ENCODE measurements around the gene ANKRD11. TPM values are rescaled to one million over a fixed set of nuclear protein-coding genes. Genes with fewer than 3 reads are reported as not detected.

The ANKRD11 gene
- polyA plus RNA-seq, 1 donor (not counting 4 experiments of a cell fraction or from before 2014, with no cell fraction given): 30.1 TPM

GRCh38 chr16:89376812-89377452 is 113.4 kb downstream of the ANKRD11 start:
- peaks cover 27% of the 10 kb centered on the region for H3K4me1 ChIP-seq (ENCODE audit: control insufficient read depth, extremely low read depth, insufficient read depth, low read length)
- TF ChIP-seq EZH2 (IDR thresholded peaks at IDR 0.05; ENCODE audit: low read length) (no peak), CTCF (optimal IDR thresholded peaks at IDR 0.05 in 1 of 3, IDR thresholded peaks at IDR 0.05 in 1 of 3, conservative IDR thresholded peaks at IDR 0.05 in 1 of 3; ENCODE audit: extremely low read depth in 1 of 3, insufficient read depth in 2 of 3, low read length in 3 of 3) (no peak)
- no peaks in the 10 kb centered on the region for H3K9me1 ChIP-seq (ENCODE audit: control insufficient read depth, extremely low read depth, insufficient read depth, low read length)
- H3K36me3 ChIP-seq (ENCODE audit: control insufficient read depth in 2 of 2, extremely low read depth in 1 of 2, insufficient read depth in 2 of 2, low read length in 2 of 2): peaks cover 0 to 19% of the 10 kb centered on the region in 2 experiments
- no peak overlapping the region for H3K4me2 ChIP-seq (ENCODE audit: control insufficient read depth, extremely low read depth, insufficient read depth, low read depth, low read length)
- dilution Hi-C loops (cut with MboI; ENCODE audit: extremely low pct_ligation_motif_present, low sequenced_read_pairs): no loop called here
- H3K9me3 ChIP-seq (ENCODE audit: control insufficient read depth, low read depth, low read length): no peaks in the 10 kb centered on the region
- no peak overlapping the region for H3K9ac ChIP-seq (ENCODE audit: control insufficient read depth, extremely low read depth, insufficient read depth, low read length)
- H4K20me1 ChIP-seq (ENCODE audit: control insufficient read depth, extremely low read depth, insufficient read depth, low read length): peaks cover 56% of the 10 kb centered on the region
- FAIRE-seq (no peak), DNase-seq (ENCODE audit: low read depth, low spot score) (no peak)
- no peaks in the 10 kb centered on the region for H3K27me3 ChIP-seq (ENCODE audit: control insufficient read depth, extremely low read depth, insufficient read depth, low read length)
- no peak overlapping the region for H3K4me3 ChIP-seq (ENCODE audit: control insufficient read depth in 2 of 3, extremely low read depth in 1 of 3, insufficient read depth in 2 of 3, low read depth in 1 of 3, low read length in 3 of 3)
- no peak overlapping the region for H3K27ac ChIP-seq (ENCODE audit: control insufficient read depth, insufficient read depth, low read length)
- peaks cover 99% of the 10 kb centered on the region for H3K79me2 ChIP-seq (ENCODE audit: control insufficient read depth, insufficient read depth, low read length)
- H2AFZ ChIP-seq (ENCODE audit: control insufficient read depth, low read length): no peak overlapping the region

GRCh38 chr16:89375686-89376085 is 114.7 kb downstream of the ANKRD11 start:
- dilution Hi-C loops (cut with MboI; ENCODE audit: extremely low pct_ligation_motif_present, low sequenced_read_pairs): no loop called here
- H2AFZ ChIP-seq (ENCODE audit: control insufficient read depth, low read length): no peak overlapping the region
- peaks cover 99% of the 10 kb centered on the region for H3K79me2 ChIP-seq (ENCODE audit: control insufficient read depth, insufficient read depth, low read length)
- TF ChIP-seq CTCF (optimal IDR thresholded peaks at IDR 0.05 in 1 of 3, IDR thresholded peaks at IDR 0.05 in 1 of 3, conservative IDR thresholded peaks at IDR 0.05 in 1 of 3; ENCODE audit: extremely low read depth in 1 of 3, insufficient read depth in 2 of 3, low read length in 3 of 3) (no peak), EZH2 (IDR thresholded peaks at IDR 0.05; ENCODE audit: low read length) (no peak)
- H3K9ac ChIP-seq (ENCODE audit: control insufficient read depth, extremely low read depth, insufficient read depth, low read length): no peak overlapping the region
- peaks cover 32% of the 10 kb centered on the region for H3K4me1 ChIP-seq (ENCODE audit: control insufficient read depth, extremely low read depth, insufficient read depth, low read length)
- H3K9me1 ChIP-seq (ENCODE audit: control insufficient read depth, extremely low read depth, insufficient read depth, low read length): no peaks in the 10 kb centered on the region
- peaks cover 56% of the 10 kb centered on the region for H4K20me1 ChIP-seq (ENCODE audit: control insufficient read depth, extremely low read depth, insufficient read depth, low read length)
- no peak overlapping the region for H3K4me3 ChIP-seq (ENCODE audit: control insufficient read depth in 2 of 3, extremely low read depth in 1 of 3, insufficient read depth in 2 of 3, low read depth in 1 of 3, low read length in 3 of 3)
- peaks cover 1 to 25% of the 10 kb centered on the region in 2 experiments for H3K36me3 ChIP-seq (ENCODE audit: control insufficient read depth in 2 of 2, extremely low read depth in 1 of 2, insufficient read depth in 2 of 2, low read length in 2 of 2)
- H3K4me2 ChIP-seq (ENCODE audit: control insufficient read depth, extremely low read depth, insufficient read depth, low read depth, low read length): no peak overlapping the region
- FAIRE-seq: no peak
- no peaks in the 10 kb centered on the region for H3K27me3 ChIP-seq (ENCODE audit: control insufficient read depth, extremely low read depth, insufficient read depth, low read length)
- H3K9me3 ChIP-seq (ENCODE audit: control insufficient read depth, low read depth, low read length): no peaks in the 10 kb centered on the region
- DNase-seq (ENCODE audit: low read depth, low spot score): no peak
- H3K27ac ChIP-seq (ENCODE audit: control insufficient read depth, insufficient read depth, low read length): no peak overlapping the region
